Activated CD8-positive, alpha-beta T cell treated with anti-CD3 and anti-CD28 coated beads, Interleukin-2, amount 10 ng/mL, durations not matched to agents 7 days and 5 days (primary cell): Measurements from ENCODE around the gene HDAC4. TPM values are rescaled to one million over a fixed set of nuclear protein-coding genes. Genes with fewer than 3 reads are reported as not detected.

Experiments
- ATAC-seq: fragments of 150-1000 bp; cut with Tn5 transposase; one replicate; pipeline ENCODE4 v1.10.0; 2021; ENCODE audit warnings: moderate library complexity
- CTCF ChIA-PET: fragments of 350-600 bp; sonication (Branson Sonifier 250); formaldehyde crosslinking; loops from one replicate; lab custom pipeline; 2021; ENCODE audit warnings: antibody characterized with exemption; lab: Charles Lee
- POLR2A ChIA-PET: fragments of 350-600 bp; sonication (Branson Sonifier 250); formaldehyde crosslinking; loops from one replicate; lab custom pipeline; 2021; ENCODE audit warnings: antibody characterized with exemption; lab: Charles Lee
- DNase-seq: peaks from one replicate; pipeline ENCODE4 v3.0.0-alpha.2; 2020
- H3K27ac Mint-ChIP-seq: one replicate; pipeline ENCODE4 v1.8.0; 2021; ENCODE audit warnings: mild to moderate bottlenecking, mixed read lengths
- H3K27me3 Mint-ChIP-seq: one replicate; pipeline ENCODE4 v1.8.0; 2021; ENCODE audit warnings: low read depth, mixed read lengths
- H3K36me3 Mint-ChIP-seq: one replicate; pipeline ENCODE4 v1.8.0; 2021; ENCODE audit warnings: low read depth, mixed read lengths
- H3K4me1 Mint-ChIP-seq: one replicate; pipeline ENCODE4 v1.8.0; 2021; ENCODE audit warnings: low read depth, mixed read lengths
- H3K4me3 Mint-ChIP-seq: one replicate; pipeline ENCODE4 v1.8.0; 2021; ENCODE audit warnings: mild to moderate bottlenecking, mixed read lengths
- H3K9me3 Mint-ChIP-seq: one replicate; pipeline ENCODE4 v1.8.0; 2022; ENCODE audit warnings: mixed read lengths; ENCODE audit not compliant: insufficient read depth
- total RNA-seq, 2 experiments: library from RNA; stranded (reverse); gene quantifications; one replicate each; pipeline ENCODE4 v1.2.3, GENCODE V29; 2021

Gene HDAC4
- total RNA-seq, 2 experiments from 2014 or later: 50.7 to 58.8 TPM

DNA sequence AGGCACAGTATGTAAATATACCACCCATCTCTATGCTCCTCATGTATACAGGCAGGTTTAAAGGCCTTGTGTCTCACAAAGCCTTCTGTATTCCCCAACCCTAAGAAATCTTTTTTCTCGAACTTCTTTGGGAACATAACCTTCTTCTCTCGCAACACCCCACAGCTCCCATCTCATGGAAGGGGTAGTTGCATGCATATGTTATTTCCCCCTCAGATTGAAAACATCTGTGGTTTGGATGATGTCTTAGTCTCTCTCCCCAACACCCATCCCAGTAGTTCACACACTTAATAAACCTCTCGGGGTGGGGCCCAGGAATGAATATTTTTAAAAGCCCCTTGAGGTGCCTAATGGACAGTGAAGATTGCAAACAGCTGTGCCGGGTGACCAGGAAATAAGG lies 21.0 kb upstream of the HDAC4 start:
- H3K27ac Mint-ChIP-seq: no peak overlapping the region
- no peaks in the 10 kb centered on the region for H3K9me3 Mint-ChIP-seq
- H3K27me3 Mint-ChIP-seq: peaks cover 4% of the 10 kb centered on the region
- ChIA-PET CTCF (no interaction called here), POLR2A (no interaction called here)
- ATAC-seq: no peak
- H3K4me1 Mint-ChIP-seq: no peaks in the 10 kb centered on the region
- no peak for DNase-seq
- H3K36me3 Mint-ChIP-seq: no peaks in the 10 kb centered on the region
- no peak overlapping the region for H3K4me3 Mint-ChIP-seq

DNA sequence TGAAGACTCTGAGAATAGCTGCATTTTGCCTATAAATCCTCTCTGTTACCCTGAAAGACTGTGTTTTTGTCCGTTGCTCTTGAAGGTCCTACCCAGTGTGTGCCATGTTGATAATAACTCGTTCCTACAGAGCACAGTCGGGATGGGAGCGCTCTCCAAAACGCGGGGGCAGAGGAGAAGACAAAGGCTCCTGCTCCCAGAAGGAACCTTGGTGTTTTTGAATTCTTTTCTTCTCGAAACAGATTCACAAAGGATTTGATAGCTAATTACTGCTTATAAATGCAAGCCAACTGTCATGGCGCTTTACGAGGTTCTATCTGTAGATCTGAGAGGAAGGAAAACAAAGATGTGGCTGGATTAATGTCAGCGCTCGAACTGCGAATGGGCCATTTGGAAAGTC lies 19.3 kb upstream of the HDAC4 start:
- no peaks in the 10 kb centered on the region for H3K4me1 Mint-ChIP-seq
- H3K27ac Mint-ChIP-seq: no peak overlapping the region
- CTCF ChIA-PET: no interaction called here
- DNase-seq (no peak), ATAC-seq (no peak)
- peaks cover 14% of the 10 kb centered on the region for H3K27me3 Mint-ChIP-seq
- H3K36me3 Mint-ChIP-seq: no peaks in the 10 kb centered on the region
- H3K9me3 Mint-ChIP-seq: no peaks in the 10 kb centered on the region
- no peak overlapping the region for H3K4me3 Mint-ChIP-seq
- POLR2A ChIA-PET: no interaction called here

DNA sequence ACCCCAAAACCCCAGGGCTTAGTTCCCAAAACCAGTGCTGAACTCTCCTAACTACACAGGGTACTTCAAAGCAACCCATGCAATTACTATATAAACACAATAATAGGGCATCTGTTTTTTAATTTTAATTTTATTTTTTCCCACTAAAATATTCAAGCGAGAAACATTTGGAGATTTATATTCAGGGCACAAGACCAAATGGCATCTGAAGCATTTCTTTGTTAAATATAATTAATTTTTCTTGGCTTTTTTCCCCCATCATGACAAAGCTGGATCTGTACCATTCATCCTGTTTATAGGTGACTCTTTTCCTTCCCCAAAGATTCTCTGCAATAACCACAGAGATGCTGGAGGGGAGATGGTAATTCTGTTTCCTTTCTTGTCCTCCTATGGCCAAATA lies 18.1 kb upstream of the HDAC4 start:
- peaks cover 6% of the 10 kb centered on the region for H3K9me3 Mint-ChIP-seq
- ATAC-seq (no peak), DNase-seq (no peak)
- CTCF ChIA-PET: no interaction called here
- peaks cover 14% of the 10 kb centered on the region for H3K27me3 Mint-ChIP-seq
- no peaks in the 10 kb centered on the region for H3K36me3 Mint-ChIP-seq
- H3K27ac Mint-ChIP-seq: no peak overlapping the region
- POLR2A ChIA-PET: no interaction called here
- H3K4me3 Mint-ChIP-seq: no peak overlapping the region
- H3K4me1 Mint-ChIP-seq: peaks cover 2% of the 10 kb centered on the region

DNA sequence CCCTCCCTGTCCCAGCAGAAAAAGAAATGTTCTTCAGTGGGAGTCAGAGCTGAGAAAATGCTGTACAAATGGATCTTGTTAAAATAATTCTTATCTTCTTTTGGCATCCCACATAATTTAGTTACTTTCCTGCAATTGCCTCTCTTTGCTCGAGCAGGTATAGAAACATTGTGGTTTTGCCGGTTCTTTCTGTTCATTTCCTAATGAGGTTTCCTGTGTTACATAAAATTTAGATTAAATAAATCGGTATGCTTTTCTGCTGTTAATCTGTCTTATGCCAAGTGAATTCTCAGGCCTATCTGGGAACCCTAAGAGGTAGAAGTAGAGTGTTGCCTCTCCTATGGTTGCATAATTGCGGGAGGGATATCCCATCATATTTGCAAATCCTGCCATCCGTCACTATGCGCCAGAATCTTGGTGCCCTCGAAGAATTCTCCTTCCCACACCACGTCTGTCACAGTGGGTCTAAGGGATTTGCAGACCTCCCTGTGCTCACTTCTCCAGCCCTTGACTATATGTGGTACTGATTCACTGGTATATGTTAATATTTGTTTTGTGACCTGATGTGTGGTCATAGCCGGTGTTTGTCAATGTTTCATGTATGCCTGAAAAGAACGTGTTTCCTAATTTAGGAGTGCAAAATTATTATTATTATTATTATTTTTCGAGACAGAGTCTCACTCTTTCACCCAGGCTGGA lies 12.2 kb upstream of the HDAC4 start:
- peaks cover 20% of the 10 kb centered on the region for H3K27me3 Mint-ChIP-seq
- no peak for ATAC-seq
- H3K27ac Mint-ChIP-seq: no peak overlapping the region
- ChIA-PET POLR2A (no interaction called here), CTCF (no interaction called here)
- DNase-seq: no peak
- no peaks in the 10 kb centered on the region for H3K36me3 Mint-ChIP-seq
- H3K4me3 Mint-ChIP-seq: no peak overlapping the region
- H3K4me1 Mint-ChIP-seq: peaks cover 14% of the 10 kb centered on the region
- peaks cover 7% of the 10 kb centered on the region for H3K9me3 Mint-ChIP-seq

DNA sequence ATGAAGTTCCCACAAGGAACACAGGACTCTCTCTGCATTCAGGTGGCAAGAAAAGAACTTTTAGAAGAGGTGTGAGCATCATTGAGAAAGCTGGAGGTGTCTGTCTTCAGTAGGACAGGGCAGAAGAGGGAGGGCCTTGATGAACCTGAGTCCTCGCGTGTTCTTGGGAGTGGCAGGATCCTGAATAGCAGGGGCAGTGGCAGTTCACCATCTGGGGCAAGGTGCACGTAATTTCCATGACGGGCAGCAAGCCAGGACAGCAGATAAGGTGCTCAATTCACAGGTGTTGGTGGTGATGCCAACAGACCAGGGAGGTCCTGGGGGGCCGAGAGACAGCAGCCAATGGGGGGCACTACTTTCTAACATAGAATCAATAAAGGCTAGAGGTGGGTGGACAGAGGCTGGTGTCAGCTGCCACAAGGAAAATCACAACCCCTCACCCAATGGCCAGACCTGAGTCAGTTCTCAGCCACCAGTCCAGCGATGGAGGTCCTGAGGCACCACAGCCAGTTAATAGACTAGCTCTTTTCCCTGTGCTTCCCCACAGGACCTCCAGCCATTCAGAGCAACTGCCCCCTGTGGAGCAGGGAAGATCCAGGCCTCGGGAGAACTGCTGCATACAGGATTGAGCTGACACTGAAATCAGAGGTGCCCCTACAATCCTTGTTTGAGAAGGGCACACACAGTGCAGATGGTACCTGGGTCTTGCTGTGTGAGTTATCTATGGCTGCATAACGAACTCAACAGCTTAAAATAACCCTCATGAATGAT lies 10.9 kb upstream of the HDAC4 start:
- POLR2A ChIA-PET: interaction anchor here (1.8 kb wide), 1 partner anchor 11 kb away, joined by 5 read pairs; the partner anchor contains the start of gene HDAC4
- ATAC-seq (no peak), DNase-seq (no peak)
- Mint-ChIP-seq H3K9me3 (peaks cover 7% of the 10 kb centered on the region), H3K27ac (no peak overlapping the region), H3K4me1 (peaks cover 14% of the 10 kb centered on the region), H3K36me3 (no peaks in the 10 kb centered on the region), H3K4me3 (no peak overlapping the region), H3K27me3 (peaks cover 17% of the 10 kb centered on the region)
- CTCF ChIA-PET: interaction anchor here (0.8 kb wide), 1 partner anchor 9 kb away, joined by 3 read pairs; no protein-coding TSS in a partner anchor

DNA sequence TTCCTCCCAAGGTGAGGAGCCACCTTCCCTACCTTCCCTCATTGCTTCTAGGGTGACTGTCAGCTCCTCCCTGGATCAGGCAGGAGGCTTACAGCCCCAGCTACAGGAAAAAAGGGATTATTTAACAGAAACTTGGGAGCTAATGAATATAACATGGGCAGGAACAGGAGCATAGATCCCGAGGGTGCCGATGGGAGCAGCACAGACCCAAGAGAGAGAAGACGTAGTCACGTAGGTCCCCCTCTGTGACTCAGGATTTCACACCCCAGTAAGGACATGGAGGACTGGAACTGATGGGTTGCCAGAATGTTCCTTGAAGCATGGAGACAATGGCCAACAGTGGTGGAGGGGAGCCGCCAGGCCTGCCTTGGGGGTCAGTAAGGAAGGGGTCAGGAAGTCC lies 10.3 kb upstream of the HDAC4 start:
- Mint-ChIP-seq H3K9me3 (peaks cover 7% of the 10 kb centered on the region), H3K4me1 (peaks cover 14% of the 10 kb centered on the region), H3K27ac (no peak overlapping the region), H3K27me3 (peaks cover 14% of the 10 kb centered on the region), H3K36me3 (no peaks in the 10 kb centered on the region), H3K4me3 (no peak overlapping the region)
- DNase-seq: no peak
- POLR2A ChIA-PET: interaction anchor here (1.8 kb wide), 1 partner anchor 10 kb away, joined by 5 read pairs; the partner anchor contains the start of gene HDAC4
- CTCF ChIA-PET: no interaction called here
- no peak for ATAC-seq

DNA sequence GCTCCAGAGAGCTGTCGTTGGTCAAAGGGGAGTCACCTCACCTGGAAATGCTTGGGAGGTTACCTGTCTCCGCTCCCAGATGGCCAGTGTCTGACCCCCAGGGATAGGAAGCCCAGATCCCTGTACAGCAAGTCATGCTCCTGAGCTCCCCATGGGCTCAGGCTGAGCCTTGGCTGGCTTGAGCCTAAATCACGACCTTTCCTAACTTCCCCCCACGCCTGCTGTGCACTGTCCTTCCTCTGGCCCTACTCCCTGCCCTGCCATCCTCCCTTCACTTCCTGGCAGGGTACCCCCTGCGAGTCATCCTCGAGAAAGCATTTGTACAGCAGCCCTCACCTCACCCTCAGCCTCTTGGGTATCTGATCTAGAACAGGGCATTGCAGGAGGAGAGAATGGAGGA lies 9.2 kb upstream of the HDAC4 start:
- peaks cover 7% of the 10 kb centered on the region for H3K9me3 Mint-ChIP-seq

DNA sequence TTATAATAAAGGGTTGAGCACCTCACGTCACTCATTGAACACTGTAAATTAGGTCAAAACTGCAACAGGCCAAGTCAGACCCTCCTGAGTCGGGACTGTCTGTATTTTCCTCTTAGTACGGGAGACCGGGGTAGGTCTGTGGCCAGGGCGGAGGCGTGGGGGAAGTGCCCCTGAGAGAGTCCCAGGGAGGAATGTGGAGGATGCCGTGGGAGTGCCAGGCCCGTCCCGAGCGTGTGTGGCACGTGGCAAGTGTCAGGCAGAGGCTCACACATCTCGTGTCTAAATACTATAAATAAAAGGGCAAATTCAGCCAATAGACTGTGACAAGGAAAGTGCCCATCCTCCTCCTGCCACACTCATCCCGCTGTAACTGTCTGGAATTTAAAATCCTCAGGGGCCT lies 6.3 kb upstream of the HDAC4 start:
- H3K27ac Mint-ChIP-seq: no peak overlapping the region
- ChIA-PET POLR2A (no interaction called here), CTCF (no interaction called here)
- ATAC-seq: no peak
- peaks cover 10% of the 10 kb centered on the region for H3K4me1 Mint-ChIP-seq
- H3K27me3 Mint-ChIP-seq: peaks cover 20% of the 10 kb centered on the region
- peaks cover 8% of the 10 kb centered on the region for H3K36me3 Mint-ChIP-seq
- H3K9me3 Mint-ChIP-seq: no peaks in the 10 kb centered on the region
- no peak overlapping the region for H3K4me3 Mint-ChIP-seq
- DNase-seq: no peak

More for the DNA sequence above, 9.2 kb upstream of the HDAC4 start:
- no peak for ATAC-seq
- no peak for DNase-seq
- Mint-ChIP-seq H3K4me1 (peaks cover 14% of the 10 kb centered on the region), H3K27me3 (peaks cover 14% of the 10 kb centered on the region), H3K36me3 (no peaks in the 10 kb centered on the region), H3K27ac (no peak overlapping the region), H3K4me3 (no peak overlapping the region)
- ChIA-PET CTCF (no interaction called here), POLR2A (no interaction called here)

DNA sequence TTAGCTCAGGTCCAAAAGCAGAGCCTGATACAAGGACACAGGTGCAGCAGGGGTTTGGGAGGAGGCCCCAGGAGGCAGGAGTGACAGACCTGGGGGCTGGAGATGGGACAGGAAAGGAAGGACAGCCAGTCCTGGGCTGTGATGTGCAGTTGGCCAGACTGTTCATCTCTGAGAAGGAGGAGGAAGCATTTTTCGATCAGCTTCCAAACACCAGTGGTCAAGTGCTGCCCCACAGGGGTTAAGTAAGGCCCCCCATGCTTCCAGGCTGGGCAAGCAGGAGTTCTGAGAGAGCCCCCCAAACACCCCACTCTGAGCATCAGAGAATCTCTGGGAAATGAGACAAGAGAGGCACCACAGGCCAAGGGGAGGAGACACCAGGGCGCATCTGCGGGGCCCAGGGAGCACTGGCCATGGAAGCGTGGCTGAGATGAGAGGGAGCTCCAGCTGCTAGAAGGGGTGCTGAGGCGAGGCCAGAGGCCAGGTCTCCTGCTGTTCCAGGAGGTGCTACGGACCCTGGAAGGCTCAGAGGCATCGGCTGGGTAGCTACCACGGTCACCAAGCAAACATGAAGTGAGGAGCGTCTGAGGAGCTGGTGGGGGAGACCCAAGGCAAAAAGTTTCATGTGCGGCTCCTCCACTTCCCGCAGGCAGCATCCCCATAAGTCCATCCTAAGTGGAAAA lies 5.6 kb upstream of the HDAC4 start:
- no peak for ATAC-seq
- Mint-ChIP-seq H3K4me1 (peaks cover 13% of the 10 kb centered on the region), H3K4me3 (no peak overlapping the region), H3K36me3 (peaks cover 11% of the 10 kb centered on the region), H3K9me3 (no peaks in the 10 kb centered on the region), H3K27ac (no peak overlapping the region), H3K27me3 (peaks cover 20% of the 10 kb centered on the region)
- POLR2A ChIA-PET: no interaction called here
- CTCF ChIA-PET: no interaction called here
- no peak for DNase-seq

DNA sequence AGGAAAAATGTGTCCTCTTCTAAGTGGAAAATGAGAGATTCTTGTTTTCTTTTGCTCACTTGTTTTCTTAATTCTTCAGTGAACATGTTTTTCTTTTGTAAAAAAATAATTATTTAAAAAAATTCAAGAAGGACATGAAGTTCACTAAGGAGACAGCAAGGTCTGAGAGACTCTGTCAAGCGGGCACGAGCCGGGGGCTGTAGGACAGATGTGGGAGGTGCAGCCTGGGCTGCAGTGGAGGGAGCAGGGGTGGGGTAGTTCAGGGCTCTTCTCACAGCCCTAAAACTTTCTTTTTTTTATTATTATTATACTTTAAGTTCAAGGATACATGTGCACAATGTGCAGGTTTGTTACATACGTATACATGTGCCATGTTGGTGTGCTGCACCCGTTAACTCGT lies 4.3 kb upstream of the HDAC4 start:
- CTCF ChIA-PET: no interaction called here
- POLR2A ChIA-PET: no interaction called here
- Mint-ChIP-seq H3K36me3 (peaks cover 11% of the 10 kb centered on the region), H3K27me3 (peaks cover 18% of the 10 kb centered on the region), H3K4me3 (no peak overlapping the region), H3K9me3 (no peaks in the 10 kb centered on the region), H3K4me1 (peaks cover 13% of the 10 kb centered on the region), H3K27ac (no peak overlapping the region)
- DNase-seq (no peak), ATAC-seq (no peak)

DNA sequence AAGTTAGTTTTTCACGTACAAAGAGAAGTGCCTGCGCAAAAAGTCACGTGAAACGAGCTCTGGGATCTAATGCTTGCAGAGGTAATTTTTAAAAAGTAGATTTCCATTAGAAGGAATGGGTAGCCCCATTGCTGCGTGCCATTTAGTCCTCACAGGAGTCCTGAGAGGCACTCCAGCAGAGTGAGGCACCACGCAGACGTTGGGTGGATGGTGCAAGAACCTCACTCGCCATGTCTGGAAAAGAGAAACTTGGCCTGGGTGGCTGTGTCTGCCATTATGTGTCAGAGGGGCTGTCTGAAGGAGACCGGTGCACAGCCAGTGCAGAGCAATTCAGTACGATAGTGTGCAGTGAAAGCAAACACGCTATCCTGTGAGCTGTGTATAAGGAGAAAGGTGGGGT lies 1.8 kb upstream of the HDAC4 start:
- ATAC-seq: no peak
- Mint-ChIP-seq H3K27me3 (peaks cover 11% of the 10 kb centered on the region), H3K4me1 (peaks cover 31% of the 10 kb centered on the region), H3K36me3 (peaks cover 14% of the 10 kb centered on the region), H3K4me3 (peak overlapping the region; percentile 91), H3K27ac (peak overlapping the region; percentile 96), H3K9me3 (no peaks in the 10 kb centered on the region)
- ChIA-PET POLR2A (interaction anchor here (0.5 to 1.8 kb wide), 4 partner anchors 136 to 1060 kb away, joined by 3 to 11 read pairs (median 3); no protein-coding TSS in a partner anchor), CTCF (interaction anchor here (0.7 to 1.0 kb wide), 3 partner anchors 10 to 198 kb away, joined by 3 read pairs; no protein-coding TSS in a partner anchor)
- DNase-seq: no peak
